Measurements from ENCODE around the gene ZBTB47.

DNA sequence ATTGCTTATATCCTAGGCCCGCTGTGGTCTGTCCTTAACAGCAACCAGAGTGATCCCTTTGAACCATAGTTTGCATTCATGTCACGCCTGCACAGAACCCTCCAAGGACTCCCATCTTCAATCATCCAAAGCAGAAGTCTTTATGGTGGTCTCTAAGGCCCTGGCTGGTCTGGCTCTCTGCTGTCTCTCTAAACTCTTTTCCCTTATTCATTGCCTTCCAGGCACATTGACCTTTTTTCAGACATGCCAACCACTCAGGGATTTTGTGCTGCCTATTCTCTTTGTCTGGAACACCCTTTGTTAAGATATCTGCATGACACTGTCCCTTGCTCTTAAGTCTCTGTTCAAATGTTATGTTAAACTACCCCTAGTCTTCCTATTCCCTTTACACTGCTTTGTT lies 21.9 kb upstream of the ZBTB47 start:
- TF ChIP-seq, protein P1, sequence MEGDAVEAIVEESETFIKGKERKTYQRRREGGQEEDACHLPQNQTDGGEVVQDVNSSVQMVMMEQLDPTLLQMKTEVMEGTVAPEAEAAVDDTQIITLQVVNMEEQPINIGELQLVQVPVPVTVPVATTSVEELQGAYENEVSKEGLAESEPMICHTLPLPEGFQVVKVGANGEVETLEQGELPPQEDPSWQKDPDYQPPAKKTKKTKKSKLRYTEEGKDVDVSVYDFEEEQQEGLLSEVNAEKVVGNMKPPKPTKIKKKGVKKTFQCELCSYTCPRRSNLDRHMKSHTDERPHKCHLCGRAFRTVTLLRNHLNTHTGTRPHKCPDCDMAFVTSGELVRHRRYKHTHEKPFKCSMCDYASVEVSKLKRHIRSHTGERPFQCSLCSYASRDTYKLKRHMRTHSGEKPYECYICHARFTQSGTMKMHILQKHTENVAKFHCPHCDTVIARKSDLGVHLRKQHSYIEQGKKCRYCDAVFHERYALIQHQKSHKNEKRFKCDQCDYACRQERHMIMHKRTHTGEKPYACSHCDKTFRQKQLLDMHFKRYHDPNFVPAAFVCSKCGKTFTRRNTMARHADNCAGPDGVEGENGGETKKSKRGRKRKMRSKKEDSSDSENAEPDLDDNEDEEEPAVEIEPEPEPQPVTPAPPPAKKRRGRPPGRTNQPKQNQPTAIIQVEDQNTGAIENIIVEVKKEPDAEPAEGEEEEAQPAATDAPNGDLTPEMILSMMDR (conservative IDR thresholded peaks at IDR 0.05) = no peak
- TF ChIP-seq EZH2 (IDR thresholded peaks at IDR 0.05; ENCODE audit: low read depth) = no peak
